ENCODE data around the gene NR1D2. TPM values are rescaled to one million over a fixed set of nuclear protein-coding genes. Genes with fewer than 3 reads are reported as not detected.

The NR1D2 gene
- total and polyA plus RNA-seq, 2 donors (not counting 1 experiment from before 2014, with no cell fraction given): 9.9 to 58.2 TPM

DNA sequence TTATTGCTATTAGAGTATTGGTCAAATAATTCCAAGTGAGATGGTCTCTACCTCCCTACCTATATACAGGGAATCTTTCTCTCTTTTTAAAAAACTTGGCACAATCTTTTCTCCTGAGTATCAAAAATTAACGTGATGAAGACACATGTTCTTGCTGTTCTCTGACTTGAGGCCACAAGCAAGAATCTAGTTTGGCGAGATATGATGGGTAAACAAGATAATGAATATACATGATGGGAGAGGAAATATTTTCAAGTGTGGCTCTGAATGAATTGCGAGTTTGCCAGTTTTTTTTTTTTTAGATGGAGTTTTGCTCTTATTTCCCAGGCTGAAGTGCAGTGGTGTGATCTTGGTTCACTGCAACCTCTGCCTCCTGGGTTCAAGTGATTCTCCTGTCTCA lies 11.6 kb downstream of the NR1D2 start:
- Histone ChIP-seq H2AFZ (ENCODE audit: insufficient read depth, low read depth, low read length, poor library complexity, severe bottlenecking) (no peak overlapping the region), H3K27ac (ENCODE audit: low read length in 2 of 2) (no peak overlapping the region), H3K79me2 (ENCODE audit: control insufficient read depth, insufficient read depth, low read length) (peaks cover 60% of the 10 kb centered on the region), H3K9me3 (ENCODE audit: control extremely low read depth in 1 of 3, control insufficient read depth in 2 of 3, insufficient read depth in 1 of 3, low read length in 2 of 3) (peaks cover 0 to 5% (median 2%) of the 10 kb centered on the region in 3 donors), H3K27me3 (replicated peaks in 1 of 4; ENCODE audit: control extremely low read depth in 1 of 4, control insufficient read depth in 3 of 4, insufficient read depth in 4 of 4, low read length in 3 of 4) (no peaks in the 10 kb centered on the region), H4K20me1 (ENCODE audit: control insufficient read depth, insufficient read depth, low read length, poor library complexity, severe bottlenecking) (peaks cover 80% of the 10 kb centered on the region), H3K4me3 (ENCODE audit: control extremely low read depth in 1 of 5, extremely low read depth in 1 of 5, insufficient read depth in 1 of 5, low read depth in 2 of 5, low read length in 4 of 5) (no peak overlapping the region), H3K4me1 (ENCODE audit: control insufficient read depth in 2 of 2, insufficient read depth in 2 of 2, low read length in 2 of 2) (peaks cover 26 to 27% of the 10 kb centered on the region in 2 donors), H3K4me2 (replicated peaks; ENCODE audit: low read depth, low read length, poor library complexity, severe bottlenecking) (no peak overlapping the region), H3K9ac (ENCODE audit: low read length) (no peak overlapping the region), H3K36me3 (replicated peaks in 1 of 2; ENCODE audit: control extremely low read depth in 1 of 2, control insufficient read depth in 1 of 2, extremely low read depth in 1 of 2, insufficient read depth in 2 of 2, low read length in 1 of 2) (peaks cover 2 to 29% of the 10 kb centered on the region in 2 experiments)
- no peak for DNase-seq
- Mint-ChIP-seq H3K27me3 (no peaks in the 10 kb centered on the region), H3K4me1 (peaks cover 40% of the 10 kb centered on the region), H3K4me3 (no peak overlapping the region), H3K27ac (no peak overlapping the region), H3K9me3 (ENCODE audit: insufficient read depth) (peaks cover 3% of the 10 kb centered on the region)
- ChIA-PET POLR2A (no interaction called here), CTCF (no interaction called here)
- ATAC-seq (ENCODE audit: low read depth): no peak
- WGBS (ENCODE audit: insufficient coverage): 100% methylated on average over 3 of the region's 3 CpGs
- intact Hi-C loops (cut with micrococcal nuclease): loop anchor here (10.0 kb wide), 1 partner anchor 1828 kb away; the partner anchor contains the start of gene NGLY1
- TF ChIP-seq, protein P1, sequence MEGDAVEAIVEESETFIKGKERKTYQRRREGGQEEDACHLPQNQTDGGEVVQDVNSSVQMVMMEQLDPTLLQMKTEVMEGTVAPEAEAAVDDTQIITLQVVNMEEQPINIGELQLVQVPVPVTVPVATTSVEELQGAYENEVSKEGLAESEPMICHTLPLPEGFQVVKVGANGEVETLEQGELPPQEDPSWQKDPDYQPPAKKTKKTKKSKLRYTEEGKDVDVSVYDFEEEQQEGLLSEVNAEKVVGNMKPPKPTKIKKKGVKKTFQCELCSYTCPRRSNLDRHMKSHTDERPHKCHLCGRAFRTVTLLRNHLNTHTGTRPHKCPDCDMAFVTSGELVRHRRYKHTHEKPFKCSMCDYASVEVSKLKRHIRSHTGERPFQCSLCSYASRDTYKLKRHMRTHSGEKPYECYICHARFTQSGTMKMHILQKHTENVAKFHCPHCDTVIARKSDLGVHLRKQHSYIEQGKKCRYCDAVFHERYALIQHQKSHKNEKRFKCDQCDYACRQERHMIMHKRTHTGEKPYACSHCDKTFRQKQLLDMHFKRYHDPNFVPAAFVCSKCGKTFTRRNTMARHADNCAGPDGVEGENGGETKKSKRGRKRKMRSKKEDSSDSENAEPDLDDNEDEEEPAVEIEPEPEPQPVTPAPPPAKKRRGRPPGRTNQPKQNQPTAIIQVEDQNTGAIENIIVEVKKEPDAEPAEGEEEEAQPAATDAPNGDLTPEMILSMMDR (IDR thresholded peaks at IDR 0.05): no peak

- Histone ChIP-seq H3K9ac (ENCODE audit: low read length) (no peak overlapping the region), H3K79me2 (ENCODE audit: control insufficient read depth, insufficient read depth, low read length) (peaks cover 37% of the 10 kb centered on the region), H3K4me3 (ENCODE audit: control extremely low read depth in 1 of 5, extremely low read depth in 1 of 5, insufficient read depth in 1 of 5, low read depth in 2 of 5, low read length in 4 of 5) (no peak overlapping the region), H2AFZ (ENCODE audit: insufficient read depth, low read depth, low read length, poor library complexity, severe bottlenecking) (no peak overlapping the region), H3K27me3 (replicated peaks in 1 of 4; ENCODE audit: control extremely low read depth in 1 of 4, control insufficient read depth in 3 of 4, insufficient read depth in 4 of 4, low read length in 3 of 4) (no peaks in the 10 kb centered on the region), H3K36me3 (replicated peaks in 1 of 2; ENCODE audit: control extremely low read depth in 1 of 2, control insufficient read depth in 1 of 2, extremely low read depth in 1 of 2, insufficient read depth in 2 of 2, low read length in 1 of 2) (peaks cover 2 to 48% of the 10 kb centered on the region in 2 experiments), H3K9me3 (ENCODE audit: control extremely low read depth in 1 of 3, control insufficient read depth in 2 of 3, insufficient read depth in 1 of 3, low read length in 2 of 3) (no peaks in the 10 kb centered on the region), H4K20me1 (ENCODE audit: control insufficient read depth, insufficient read depth, low read length, poor library complexity, severe bottlenecking) (peaks cover 70% of the 10 kb centered on the region), H3K4me1 (ENCODE audit: control insufficient read depth in 2 of 2, insufficient read depth in 2 of 2, low read length in 2 of 2) (peaks cover 2 to 4% of the 10 kb centered on the region in 2 donors), H3K4me2 (replicated peaks; ENCODE audit: low read depth, low read length, poor library complexity, severe bottlenecking) (no peak overlapping the region), H3K27ac (ENCODE audit: low read length in 2 of 2) (no peak overlapping the region)
- ChIA-PET CTCF (no interaction called here), POLR2A (no interaction called here)
- H3K4me1 Mint-ChIP-seq: peaks cover 16% of the 10 kb centered on the region
- H3K27ac Mint-ChIP-seq: no peak overlapping the region
- intact Hi-C loops (cut with micrococcal nuclease): loop anchor here (10.0 kb wide), 1 partner anchor 1825 kb away; the partner anchor contains the start of gene NGLY1
- H3K4me3 Mint-ChIP-seq: no peak overlapping the region
- WGBS (ENCODE audit: insufficient coverage): no CpG with 5 or more reads among the region's 7 CpGs
- DNase-seq (no peak), ATAC-seq (ENCODE audit: low read depth) (no peak)
- TF ChIP-seq, protein P1 (IDR thresholded peaks at IDR 0.05): no peak
- TF ChIP-seq EZH2 (IDR thresholded peaks at IDR 0.05; ENCODE audit: borderline replicate concordance, insufficient read depth, low read depth, low read length, poor library complexity, severe bottlenecking): no peak
- no peaks in the 10 kb centered on the region for H3K27me3 Mint-ChIP-seq
- no peaks in the 10 kb centered on the region for H3K9me3 Mint-ChIP-seq (ENCODE audit: insufficient read depth)
Observed at GRCh38 chr3:23959135-23959900, 14.2 kb downstream of the NR1D2 start.
